Hippocampal formation (tissue), 2 donors: ENCODE data around the gene BAHCC1.

ENCODE experiments used
- DNase-seq, 2 donors: peaks; one replicate each; lab custom pipeline; 2025; lab: John Stamatoyannopoulos, UW

Gene BAHCC1

DNA sequence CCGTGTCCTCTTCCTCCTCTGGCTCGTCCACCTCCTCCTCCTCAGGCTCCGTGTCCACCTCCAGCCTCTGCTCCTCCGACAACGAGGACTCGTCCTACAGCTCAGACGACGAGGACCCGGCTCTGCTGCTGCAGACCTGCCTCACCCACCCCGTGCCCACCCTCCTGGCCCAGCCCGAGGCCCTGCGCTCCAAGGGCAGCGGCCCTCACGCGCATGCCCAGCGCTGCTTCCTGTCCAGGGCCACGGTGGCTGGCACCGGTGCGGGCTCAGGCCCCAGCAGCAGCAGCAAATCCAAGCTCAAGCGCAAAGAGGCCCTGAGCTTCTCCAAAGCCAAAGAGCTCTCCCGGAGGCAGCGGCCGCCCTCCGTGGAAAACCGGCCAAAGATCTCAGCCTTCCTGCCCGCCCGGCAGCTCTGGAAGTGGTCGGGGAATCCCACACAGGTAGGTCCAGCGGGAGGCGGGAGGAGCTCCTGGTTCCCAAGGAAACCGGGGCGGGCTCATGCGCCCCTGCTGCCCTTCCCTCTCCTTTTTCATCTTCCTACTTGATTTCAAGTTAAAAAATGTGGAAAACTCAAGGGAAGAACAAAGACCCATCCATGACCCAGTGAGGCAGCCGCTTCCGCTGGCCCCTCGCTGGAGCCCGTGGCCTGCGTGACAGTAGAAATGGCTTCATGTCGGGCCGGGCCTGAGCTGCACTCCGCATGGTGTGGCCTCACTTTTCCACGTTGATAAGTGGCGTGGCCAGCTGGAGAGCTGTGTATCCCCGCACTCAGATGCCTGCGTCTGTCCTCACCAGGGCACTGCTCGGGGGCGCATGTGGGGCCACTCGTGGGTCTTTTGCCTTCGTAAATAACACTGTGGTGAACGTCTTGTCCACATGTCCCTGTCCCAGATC lies 66.6 kb downstream of the BAHCC1 start:
- no peak for DNase-seq

DNA sequence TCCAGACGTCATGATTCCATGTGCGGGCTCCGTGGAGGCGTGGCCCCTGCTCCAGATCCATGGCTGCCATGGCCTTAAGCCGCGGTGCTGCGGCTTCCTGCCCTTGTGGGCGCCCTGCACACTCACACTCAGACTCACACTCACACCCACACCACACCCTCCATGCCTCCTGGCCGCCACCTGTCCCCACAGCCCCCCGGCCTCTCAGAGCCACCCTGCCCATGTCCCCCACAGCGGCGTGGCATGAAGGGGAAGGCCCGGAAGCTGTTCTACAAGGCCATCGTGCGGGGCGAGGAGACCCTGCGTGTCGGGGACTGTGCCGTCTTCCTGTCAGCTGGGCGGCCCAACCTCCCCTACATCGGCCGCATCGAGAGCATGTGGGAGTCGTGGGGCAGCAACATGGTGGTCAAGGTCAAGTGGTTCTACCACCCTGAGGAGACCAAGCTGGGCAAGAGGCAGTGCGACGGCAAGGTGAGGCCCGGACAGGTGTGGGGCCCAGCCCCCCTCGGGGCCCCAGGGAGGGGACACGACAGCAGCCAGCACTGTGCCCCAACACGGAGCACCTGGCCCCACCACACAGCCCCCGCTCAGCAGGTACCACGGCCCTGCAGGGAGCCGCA lies 67.4 kb downstream of the BAHCC1 start:
- DNase-seq: no peak

DNA sequence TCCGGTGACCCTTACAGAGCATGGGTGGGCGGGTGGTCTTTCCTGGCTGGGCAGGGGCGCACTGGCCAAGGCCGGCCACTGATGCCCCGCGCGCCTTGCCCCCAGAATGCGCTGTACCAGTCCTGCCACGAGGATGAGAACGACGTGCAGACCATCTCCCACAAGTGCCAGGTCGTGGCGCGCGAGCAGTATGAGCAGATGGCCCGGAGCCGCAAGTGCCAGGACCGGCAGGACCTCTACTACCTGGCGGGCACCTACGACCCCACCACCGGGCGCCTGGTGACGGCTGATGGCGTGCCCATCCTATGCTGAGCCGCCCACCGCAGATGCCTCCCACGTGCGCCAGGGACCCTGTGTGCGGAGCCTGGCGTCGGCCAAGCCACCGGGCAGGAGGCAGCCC lies 68.2 kb downstream of the BAHCC1 start:
- no peak for DNase-seq

DNA sequence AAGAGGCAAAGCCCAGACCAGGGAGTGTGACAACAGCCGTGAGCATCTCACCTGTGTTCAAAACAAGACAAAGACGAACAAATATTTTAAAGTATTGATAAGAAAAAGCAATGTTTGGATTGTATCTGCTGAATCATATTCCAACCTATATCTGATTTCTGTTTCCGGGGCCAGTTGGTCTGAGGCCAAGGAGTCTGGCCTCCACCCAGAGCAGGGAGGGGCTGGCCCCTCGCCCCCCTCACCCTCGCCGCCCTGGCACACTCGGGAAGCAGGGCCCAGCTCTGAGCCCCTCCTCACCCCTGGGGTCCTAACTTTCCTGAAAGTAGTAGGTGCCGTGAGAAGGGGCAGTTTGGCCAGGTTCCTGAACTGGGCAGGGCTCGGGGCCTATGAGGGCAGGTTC lies 69.3 kb downstream of the BAHCC1 start:
- DNase-seq: no peak

DNA sequence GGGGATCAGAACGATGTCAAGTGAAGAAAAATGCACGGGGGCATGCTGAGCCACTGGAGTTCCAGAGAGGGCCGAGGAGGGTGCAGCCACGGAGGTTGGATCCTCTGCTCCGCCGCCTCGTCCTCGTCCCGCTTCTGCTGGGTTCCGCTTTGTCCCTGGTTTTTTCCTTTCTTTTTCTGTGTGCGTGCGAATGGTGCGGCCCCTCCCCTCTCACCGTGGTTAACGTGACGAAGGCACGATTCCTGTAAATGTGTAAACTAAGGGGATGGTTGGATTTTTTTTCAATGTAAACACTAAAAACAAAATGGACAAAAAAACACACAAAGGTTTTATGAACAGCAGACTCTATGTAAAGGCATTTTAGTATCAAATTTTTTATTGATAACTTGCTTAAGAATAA lies 70.7 kb downstream of the BAHCC1 start:
- no peak for DNase-seq

DNA sequence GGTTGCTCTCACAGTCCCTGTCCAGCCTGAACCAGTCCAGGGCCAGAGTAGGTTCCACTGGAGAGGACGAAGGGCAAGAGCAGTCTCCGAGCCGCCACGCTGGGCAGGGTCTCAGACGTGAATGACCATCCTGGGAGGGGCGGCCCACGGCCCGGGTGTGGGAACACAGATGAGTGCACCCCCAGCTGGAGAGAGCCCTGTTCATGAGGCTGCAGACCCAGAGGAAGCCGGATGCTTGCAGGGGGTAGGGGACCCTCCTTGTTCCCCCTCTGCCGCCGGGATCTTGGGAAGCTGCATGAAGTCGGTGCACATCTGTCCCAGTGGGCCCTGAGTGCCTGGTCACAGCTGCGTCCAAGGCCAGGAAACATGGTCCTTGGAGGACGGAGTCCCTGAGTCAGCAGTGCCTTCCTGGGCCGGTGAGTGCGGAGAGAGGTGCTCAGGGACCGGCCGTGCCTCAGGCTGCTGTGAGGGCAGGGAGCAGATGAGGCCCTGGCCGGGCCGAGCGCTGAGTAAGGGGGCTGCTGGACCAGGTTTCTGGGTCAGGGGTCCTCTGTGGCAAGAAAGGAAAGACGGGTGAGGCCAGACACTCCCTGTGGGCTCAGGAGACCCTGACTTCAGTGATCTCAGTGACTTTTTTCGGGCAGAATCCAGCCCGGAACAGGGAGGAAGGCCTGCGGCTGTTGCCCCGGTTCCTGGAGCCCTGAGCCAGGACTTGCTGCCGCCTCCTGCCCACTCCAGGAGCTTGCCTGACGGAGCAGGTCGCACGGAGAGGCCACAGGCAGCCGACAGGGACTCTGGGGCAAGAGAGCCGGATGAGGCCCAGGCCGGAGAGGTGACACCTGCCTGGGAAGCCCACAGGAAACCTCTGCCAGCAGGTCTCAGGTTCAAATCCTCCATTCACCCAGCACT lies 71.6 kb downstream of the BAHCC1 start:
- no peak for DNase-seq

DNA sequence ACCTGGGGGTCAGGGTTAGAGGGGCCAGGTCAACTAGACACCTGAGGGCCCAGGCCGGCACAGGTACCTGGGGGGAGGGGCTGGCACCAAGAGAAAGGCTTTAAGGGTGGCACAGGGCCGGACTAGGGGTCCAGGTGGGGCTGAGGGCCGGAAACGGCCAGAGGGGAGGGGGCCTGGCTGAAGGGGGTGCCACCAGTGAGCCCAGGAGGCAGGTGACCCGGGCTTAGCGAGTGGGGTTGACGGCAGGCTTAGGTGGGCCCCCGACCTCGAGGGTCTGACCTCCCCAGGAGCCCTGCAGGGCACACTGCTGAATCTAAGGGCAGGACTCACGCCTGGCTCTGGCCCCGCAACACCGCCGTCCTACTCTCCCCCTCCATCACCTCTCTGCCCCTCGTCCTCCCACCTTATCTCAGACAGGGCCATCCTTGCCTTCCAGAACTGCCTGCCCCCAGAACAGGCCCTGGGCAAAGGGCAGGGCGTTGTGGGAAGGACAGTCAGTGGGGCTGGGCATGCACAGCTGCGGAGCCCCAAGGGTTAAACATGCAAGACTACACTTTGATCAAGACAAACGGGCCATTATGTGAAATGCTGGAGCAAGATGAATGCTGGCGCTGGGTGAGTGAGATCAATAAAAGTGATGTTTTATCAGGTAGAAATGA lies 73.0 kb downstream of the BAHCC1 start:
- no peak for DNase-seq

DNA sequence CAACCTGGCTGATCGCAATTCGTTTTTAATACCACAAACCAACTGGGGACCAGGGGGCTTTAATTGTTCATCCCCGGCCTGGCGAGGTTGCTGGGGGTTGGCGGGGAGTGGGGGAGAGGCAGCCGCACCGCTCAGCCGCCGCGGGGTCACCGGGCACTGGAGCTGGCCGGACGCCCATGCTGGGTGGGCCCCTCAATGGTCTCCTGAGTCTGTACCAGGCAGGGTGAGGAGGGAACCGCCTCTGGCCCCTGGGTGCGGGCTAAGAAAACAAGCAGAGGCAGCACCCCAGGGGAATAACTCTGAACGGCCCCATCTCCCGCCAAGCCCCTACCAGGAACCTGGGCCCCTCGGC lies 73.5 kb downstream of the BAHCC1 start:
- DNase-seq: no peak

DNA sequence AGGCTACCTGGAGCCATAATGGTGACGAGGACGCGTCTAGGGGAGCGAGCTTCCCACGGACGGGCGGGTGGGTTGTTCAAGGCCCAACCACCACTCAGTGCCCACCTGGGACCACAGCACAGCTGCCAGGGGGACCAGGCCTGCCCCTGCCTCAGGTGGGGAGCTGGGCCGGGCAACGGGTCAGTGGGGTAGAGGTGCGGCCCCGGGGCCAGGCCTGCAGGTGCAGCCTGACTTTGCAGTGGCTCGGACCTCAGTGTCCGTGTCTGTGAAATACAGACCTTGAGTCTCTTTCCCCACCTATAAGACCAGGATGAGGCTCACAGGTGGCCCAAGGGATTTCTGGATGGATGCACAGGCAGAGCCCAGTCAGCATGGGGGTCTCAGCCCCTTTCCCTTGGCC lies 74.0 kb downstream of the BAHCC1 start:
- DNase-seq: no peak

DNA sequence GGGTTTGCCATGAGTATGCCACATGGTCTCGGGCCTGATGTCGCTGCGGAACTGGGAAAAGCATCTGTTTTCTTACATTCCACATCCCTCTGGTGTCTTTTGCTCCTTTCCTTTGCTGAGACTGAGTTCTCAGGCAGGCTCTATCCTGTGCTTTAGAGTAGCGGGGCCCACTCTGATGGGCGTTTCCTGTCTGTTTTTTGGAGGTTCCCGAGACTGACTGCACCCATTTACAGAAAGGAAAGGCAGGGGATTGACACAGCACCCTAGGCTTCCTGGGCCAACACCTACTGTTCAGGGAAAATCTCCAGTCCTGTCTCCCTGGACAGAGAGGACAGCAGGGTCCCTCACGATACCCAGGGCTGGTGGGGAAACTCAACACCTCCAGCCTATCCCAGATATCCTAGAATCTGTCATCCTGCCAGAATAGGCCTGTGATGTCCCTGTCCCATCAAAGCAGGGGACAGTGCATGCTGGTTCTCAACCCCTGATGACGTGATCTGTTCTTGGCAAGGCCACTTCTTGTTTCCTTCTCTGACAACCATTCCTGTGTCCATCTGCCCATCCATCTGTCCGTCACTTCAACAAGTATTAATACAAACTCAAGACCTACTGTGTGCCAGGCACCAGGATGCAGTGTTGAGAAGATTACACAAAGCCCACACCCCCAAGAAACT lies 75.2 kb downstream of the BAHCC1 start:
- DNase-seq: no peak

DNA sequence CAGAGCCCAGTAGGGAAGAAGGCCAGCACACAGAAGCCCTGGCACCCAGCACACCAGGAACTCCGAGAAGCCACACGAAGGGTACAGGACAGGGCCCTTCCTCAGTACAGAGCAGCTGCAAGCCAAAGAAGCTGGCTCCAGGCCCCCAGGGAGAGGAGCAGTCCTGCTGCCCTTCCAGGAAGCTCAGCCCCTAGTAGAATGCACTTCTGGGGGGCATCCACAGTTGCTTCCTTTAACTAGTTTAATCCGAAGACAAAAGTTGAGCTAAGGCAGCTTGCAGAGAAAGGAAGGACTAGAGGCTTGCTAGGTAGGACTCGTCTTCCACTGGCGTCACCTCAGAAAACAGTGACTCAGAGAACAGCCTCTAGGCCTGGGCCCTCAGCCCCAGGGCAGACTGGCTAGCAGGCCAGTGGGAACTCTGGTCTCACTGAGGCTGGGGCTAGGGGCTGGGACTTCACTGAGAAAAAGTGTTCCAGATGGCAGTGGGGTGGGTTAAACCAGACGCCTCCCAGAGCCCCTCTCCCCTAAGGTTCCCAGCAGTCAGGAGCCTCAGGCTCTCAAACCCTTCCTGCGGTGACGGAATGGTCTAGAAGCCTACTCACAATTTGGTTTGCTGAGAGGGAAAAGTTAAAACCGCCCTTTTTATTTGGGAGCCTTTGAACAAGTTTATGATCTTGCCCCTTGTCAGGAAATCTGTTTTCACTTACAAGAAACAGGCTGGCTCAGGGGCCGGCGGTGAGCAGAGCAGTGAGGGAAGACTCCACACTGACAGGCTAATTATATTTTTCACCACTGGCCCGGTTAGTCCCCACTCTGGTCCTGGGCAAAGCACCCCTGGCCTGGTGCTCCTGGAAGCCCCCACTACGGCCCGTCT lies 75.9 kb downstream of the BAHCC1 start:
- DNase-seq: no peak

DNA sequence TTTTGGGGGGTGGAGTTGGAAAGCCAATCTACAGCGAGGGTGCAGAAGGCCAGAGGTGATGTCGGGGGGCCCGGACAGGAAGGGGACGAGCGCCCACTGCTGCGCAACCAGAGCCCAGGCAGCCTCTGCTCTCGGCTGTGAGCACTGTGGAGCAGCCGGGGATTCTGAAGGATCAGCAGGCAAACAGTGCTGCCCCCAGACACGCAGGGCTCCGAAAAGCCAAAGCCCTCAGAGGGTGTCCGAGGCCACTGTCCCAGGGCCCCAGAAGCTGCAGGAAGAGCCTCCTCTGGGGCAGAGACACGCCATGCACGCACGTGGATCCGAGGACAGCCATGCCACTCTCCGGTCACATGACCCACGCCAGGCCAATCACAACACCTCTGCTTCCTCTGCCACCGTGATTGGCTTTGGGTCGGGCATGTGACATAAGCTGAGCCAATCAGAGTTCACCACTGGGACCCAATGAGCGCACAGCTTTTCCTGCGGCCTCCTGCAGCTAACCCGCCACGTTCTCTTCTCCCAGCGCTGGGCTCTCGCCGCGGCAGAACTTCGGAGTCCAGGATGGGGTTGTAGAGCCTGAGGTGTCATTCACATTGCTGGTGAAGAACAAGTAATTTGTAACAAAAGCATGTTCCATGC lies 76.7 kb downstream of the BAHCC1 start:
- peak; percentile 5 to 71 for DNase-seq

DNA sequence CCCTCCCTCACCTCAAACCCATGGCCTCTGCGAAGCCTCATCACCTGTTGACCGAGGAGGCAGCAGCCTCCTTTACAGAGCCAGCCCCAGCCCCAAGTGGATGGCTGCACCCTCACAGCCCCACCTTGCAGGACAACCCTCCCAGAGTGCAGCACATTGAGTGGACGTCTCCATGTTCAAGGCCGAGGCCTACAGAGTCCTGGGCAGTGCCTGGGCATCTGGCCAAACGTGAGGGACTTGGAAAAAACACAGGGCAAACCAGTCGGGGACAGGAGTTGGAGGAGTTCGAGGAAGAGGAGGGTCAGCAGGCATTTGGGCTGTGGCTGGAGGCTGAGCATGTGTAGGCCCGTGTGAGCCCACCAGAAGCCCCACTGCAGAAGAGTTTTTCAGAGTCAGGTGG lies 77.8 kb downstream of the BAHCC1 start:
- no peak for DNase-seq

DNA sequence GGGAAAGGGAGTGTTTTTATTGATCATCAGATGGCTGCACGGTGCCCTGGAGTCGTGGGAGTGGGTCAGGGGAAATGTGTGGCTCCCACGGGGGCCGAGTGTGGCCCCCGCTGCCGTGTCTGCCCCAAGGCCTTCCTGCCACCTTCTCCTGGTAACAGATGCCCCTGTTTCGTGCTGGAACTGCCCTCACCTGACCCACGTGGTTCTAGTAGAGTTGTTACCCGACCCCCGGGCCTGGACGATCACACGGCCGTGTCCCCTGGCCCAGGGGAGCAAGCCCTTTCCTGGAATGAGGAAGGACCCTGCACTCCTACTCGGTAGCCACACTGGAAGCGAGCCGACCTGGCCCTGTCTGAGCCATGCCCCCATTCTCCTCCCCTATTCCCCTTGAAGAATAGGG lies 79.7 kb downstream of the BAHCC1 start:
- no peak for DNase-seq

DNA sequence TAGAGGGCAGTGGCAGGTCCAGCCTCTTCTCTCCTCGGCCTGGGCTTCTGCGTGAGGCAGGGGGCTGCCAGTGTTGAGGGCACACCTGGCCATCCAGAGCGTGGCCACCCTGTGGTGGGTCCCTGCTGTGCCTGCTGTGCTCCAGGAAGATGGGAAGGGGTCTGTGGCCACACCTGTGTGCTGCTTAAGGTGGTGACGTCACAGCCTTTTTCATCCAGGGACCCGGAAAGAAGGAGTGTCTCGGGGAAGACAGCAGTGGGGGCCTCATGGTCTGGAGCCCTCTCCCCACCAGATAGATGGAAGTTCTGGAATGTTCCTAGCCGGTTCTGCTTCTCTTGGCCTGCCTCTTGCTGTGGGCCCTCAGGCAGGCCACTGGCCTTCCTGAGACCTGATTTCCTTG lies 80.8 kb downstream of the BAHCC1 start:
- no peak for DNase-seq

DNA sequence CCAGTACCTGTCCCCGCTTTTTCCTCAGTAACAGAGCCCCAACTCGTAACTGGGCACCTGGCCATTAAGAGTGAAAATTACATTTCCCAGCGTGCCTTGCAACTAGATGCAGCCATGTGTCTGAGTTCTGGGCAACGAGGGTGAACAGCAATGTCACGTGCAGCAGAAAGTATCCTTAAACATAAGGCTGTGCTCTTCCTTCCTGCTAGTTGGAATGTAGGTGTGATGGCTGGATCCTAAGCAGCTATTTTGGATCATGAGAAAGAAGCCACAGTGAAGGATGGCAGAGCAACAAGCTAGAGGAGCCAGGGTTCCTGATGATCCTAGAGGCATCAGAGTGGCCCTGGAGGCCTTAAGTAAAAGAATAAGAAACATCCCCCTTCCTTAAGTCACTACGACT lies 81.4 kb downstream of the BAHCC1 start:
- no peak for DNase-seq

DNA sequence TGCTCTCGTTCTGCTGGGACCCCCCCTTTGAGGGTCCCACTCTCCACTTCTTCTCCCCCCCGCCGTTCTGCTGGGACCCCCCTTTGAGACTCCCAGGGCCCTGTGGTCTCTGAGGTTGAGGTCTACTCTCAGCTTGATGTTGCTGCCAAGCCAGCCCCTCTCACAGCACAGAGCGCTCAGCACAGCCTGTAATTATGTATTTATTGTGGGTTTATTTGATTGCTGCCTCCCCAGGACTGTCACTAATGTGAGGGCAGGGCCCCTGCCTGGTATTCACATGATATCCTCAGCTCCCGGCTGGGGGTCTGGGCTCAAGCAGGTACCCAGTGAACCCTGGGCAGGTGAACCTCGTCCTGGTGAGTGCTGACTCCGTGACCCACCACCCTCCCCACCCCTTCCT lies 81.9 kb downstream of the BAHCC1 start:
- DNase-seq: no peak

DNA sequence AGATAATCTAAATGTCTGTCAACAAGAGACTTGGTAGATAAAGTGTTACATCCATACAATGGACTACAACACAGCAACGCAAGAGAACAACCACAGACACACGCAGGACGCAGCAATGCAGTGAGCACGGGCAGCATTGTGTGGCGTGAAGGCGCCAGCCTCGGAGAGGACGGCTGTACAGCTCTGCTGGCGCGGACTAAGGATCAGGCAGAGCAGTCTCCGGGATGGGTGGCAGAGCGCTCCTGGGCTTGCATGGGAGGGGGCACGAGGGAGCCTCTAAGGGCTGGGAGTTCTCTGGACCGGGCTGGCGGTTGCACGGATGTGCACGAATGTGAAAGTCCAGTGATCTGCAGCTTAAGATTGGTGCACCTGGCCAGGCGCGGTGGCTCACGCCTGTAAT lies 82.9 kb downstream of the BAHCC1 start:
- no peak for DNase-seq

DNA sequence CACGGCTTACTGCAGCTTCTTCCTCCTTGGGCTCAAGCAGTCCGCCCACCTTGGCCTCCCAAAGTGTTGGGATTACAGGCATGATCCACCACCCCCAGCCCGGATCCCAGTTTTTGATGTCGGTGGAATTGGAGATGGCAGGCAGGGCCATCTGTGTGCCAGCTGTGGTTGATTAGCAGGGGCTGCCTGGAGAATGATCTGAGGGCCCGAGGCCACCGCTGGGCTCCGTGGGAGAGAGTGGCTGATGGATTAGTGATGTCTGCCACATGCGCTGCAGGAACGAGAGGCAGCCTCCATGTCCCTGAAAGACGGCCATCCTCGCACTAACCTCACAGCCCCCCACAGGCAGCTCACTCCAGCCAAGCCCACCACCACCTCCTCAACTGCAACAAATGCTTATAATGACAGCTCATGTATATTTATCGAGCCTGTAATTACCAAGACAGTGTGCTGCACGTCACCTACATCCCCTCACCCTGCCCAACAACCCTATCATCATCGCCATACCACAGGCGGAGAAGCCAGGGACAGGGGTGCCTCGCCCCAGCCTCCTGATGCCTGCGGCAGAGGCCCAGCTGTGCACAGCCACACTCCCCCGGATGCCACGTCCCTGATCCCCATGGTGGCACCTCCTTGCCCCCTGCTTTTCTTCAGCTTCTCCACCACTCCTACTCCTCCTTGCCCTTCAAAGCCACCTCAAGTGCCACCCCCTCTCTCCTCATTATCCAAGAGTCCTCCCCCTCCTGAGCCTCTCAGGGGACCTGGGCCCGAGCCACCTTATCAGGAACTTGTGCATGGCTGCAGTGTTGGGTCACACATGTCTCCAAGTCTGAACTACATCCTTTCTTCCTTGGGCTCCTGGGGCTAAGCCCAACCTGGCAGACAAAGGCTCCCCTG lies 84.2 kb downstream of the BAHCC1 start:
- no peak for DNase-seq
